GM20431 (cell line): ENCODE data around the gene CAMTA1.
"Not testable (repeated sequence)": the region's sequence is repeated elsewhere in the genome, so short reads cannot be mapped to it uniquely, and the experiment has no call there.

Experiments used
- in situ Hi-C: fragments of 300-500 bp; cut with MseI, MboI; formaldehyde crosslinking; loops from one replicate; pipeline ENCODE4 v1.15.0; 2020; ENCODE audit warnings: low sequenced_read_pairs; ENCODE audit not compliant: unreplicated experiment

Gene CAMTA1

GRCh38 chr1:7375781-7376660, 590.8 kb downstream of the CAMTA1 start:
- in situ Hi-C loops, result no loop called here

- in situ Hi-C loops, result no loop called here
Measured at GRCh38 chr1:7376676-7377075, 591.4 kb downstream of the CAMTA1 start.

DNA sequence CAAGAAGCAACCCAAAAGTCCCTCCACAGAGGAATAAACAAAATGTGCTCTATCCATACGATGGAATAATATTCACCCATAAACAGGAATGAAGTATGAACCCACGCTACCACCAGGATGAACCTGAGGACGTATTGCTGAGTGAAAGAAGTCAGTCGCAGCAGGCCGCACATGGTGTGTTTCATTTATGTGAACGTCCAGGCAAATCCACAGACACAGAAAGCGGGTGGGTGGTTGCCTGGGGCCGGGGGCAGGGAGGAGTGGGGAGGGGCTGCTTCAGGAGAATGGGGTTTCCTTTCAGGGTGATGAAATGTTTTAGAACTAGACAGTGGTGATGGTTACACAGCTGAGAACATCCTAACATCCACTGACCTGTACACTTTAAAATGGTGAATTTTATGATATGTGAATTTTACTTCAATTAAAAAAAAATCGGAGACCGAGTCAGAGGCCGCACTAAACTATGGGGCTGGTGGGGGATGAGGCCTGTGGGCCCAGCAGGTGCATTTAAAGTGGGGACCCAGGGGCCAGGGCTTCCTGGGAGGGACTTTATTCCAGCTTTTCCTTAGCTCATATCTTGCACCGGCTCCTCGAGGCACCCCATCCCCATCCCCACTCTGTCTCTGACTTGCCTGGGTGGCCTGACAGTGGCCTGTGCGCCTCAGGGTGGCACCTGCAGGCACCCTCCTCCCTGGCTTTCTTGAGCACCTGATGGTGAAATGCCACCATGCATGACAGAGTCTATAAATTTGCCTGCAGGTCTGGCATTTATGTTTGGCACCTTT, 593.3 kb downstream of the CAMTA1 start:
- in situ Hi-C loops, result no loop called here

GRCh38 chr1:7379441-7379971, 594.3 kb downstream of the CAMTA1 start:
- in situ Hi-C loops, result no loop called here

DNA sequence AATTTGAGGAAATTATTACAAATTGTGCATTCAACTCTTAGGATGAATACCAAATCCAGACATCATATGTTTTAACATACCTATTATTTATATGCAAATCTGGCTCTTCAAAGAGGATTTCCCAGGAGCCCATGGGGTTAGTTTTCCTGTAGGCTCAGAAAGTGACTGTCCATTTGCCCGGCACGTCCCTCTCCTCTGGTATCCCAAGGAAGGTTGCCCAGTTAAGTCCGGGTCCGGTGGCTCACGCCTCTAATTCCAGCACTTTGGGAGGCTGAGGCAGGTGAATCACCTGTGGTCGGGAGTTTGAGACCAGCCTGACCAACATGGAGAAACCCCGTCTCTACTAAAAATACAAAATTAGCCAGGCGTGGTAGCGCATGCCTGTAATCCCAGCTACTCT, 594.8 kb downstream of the CAMTA1 start:
- in situ Hi-C loops, result not testable (repeated sequence)

DNA sequence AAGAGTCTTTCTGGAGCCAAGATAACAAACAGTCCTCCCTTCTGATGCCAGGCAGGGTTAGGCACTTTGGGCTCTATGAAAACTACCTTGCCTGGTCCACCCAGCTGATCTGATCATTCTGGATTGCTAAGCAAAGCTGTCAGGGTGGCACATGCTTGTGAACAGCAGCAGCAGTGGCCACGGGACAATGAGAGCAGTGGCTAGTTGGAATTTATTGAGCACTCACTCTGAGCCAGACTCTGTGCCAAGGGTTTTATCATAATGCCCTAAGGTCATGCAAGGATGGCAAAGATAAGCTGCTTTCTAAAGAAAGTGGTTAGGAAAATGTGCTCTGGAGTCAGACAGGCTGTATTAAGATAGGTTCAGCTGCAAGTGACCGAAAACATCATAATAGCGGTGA, 595.5 kb downstream of the CAMTA1 start:
- in situ Hi-C loops, result no loop called here

- in situ Hi-C loops, result not testable (repeated sequence)
Measured at GRCh38 chr1:7381729-7382128, 596.5 kb downstream of the CAMTA1 start.

- in situ Hi-C loops, result no loop called here
Measured at GRCh38 chr1:7382971-7383370, 597.7 kb downstream of the CAMTA1 start.

GRCh38 chr1:7383671-7384520, 598.6 kb downstream of the CAMTA1 start:
- in situ Hi-C loops, result no loop called here

- in situ Hi-C loops, result no loop called here
Measured at GRCh38 chr1:7384679-7385078, 599.4 kb downstream of the CAMTA1 start.

GRCh38 chr1:7385471-7386225, 600.4 kb downstream of the CAMTA1 start:
- in situ Hi-C loops, result no loop called here

- in situ Hi-C loops, result no loop called here
Measured at GRCh38 chr1:7386226-7387052, 601.2 kb downstream of the CAMTA1 start.

GRCh38 chr1:7387053-7387927, 602.0 kb downstream of the CAMTA1 start:
- in situ Hi-C loops, result no loop called here

DNA sequence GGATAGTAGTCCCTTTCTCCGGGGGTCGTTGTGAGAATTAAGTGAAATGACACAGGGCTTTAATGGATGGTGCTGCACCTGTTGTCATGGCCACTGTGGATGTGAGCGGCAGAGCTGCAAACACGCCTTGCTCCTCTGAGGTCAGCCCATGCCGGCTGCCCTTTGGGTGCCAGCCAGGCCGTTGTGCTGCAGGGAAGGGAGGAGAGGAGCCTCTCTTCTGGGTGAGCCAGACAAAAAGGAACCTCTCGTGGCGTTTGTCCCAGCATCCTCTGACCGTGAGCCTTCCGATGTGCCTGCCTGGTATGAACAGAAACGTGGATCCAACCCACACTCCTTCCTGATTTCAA, 602.9 kb downstream of the CAMTA1 start:
- in situ Hi-C loops, result no loop called here

GRCh38 chr1:7388488-7389185, 603.4 kb downstream of the CAMTA1 start:
- in situ Hi-C loops, result no loop called here

GRCh38 chr1:7389201-7389905, 604.1 kb downstream of the CAMTA1 start:
- in situ Hi-C loops, result no loop called here
